Measurements from ENCODE around the gene ACTL7B.

- TF ChIP-seq, protein P1, sequence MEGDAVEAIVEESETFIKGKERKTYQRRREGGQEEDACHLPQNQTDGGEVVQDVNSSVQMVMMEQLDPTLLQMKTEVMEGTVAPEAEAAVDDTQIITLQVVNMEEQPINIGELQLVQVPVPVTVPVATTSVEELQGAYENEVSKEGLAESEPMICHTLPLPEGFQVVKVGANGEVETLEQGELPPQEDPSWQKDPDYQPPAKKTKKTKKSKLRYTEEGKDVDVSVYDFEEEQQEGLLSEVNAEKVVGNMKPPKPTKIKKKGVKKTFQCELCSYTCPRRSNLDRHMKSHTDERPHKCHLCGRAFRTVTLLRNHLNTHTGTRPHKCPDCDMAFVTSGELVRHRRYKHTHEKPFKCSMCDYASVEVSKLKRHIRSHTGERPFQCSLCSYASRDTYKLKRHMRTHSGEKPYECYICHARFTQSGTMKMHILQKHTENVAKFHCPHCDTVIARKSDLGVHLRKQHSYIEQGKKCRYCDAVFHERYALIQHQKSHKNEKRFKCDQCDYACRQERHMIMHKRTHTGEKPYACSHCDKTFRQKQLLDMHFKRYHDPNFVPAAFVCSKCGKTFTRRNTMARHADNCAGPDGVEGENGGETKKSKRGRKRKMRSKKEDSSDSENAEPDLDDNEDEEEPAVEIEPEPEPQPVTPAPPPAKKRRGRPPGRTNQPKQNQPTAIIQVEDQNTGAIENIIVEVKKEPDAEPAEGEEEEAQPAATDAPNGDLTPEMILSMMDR (IDR thresholded peaks at IDR 0.05), result no peak
- TF ChIP-seq FOXJ3 (CRISPR knock-in tag; IDR thresholded peaks at IDR 0.05) (no peak), FOXM1 (IDR thresholded peaks at IDR 0.05; ENCODE audit: low read depth) (no peak), MXI1 (IDR thresholded peaks at IDR 0.05; ENCODE audit: low read depth, low read length) (no peak), POLR2AphosphoS5 (IDR thresholded peaks at IDR 0.05; ENCODE audit: low read depth, low read length) (no peak), NFIC (IDR thresholded peaks at IDR 0.05; ENCODE audit: borderline replicate concordance) (no peak)
- TF ChIP-seq, protein P2, sequence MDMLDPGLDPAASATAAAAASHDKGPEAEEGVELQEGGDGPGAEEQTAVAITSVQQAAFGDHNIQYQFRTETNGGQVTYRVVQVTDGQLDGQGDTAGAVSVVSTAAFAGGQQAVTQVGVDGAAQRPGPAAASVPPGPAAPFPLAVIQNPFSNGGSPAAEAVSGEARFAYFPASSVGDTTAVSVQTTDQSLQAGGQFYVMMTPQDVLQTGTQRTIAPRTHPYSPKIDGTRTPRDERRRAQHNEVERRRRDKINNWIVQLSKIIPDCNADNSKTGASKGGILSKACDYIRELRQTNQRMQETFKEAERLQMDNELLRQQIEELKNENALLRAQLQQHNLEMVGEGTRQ (IDR thresholded peaks at IDR 0.05; ENCODE audit: borderline replicate concordance, low read depth, low read length), result no peak
Measured at GRCh38 chr9:108836319-108836718, 19.5 kb downstream of the ACTL7B start.
